Loucy (cell line): ENCODE measurements around the gene CLPTM1.

Source experiments
- H2AFZ ChIP-seq: fragments of 200-600 bp; sonication (generic); 2 replicates; pipeline ENCODE4 v1.6.0; 2016; ENCODE audit warnings: antibody characterized with exemption, mild to moderate bottlenecking, low read length, moderate library complexity
- H3F3A ChIP-seq: fragments of 200-600 bp; 2 replicates; pipeline ENCODE4 v1.6.0; 2016; ENCODE audit warnings: antibody characterized with exemption, low read depth, mild to moderate bottlenecking
- H3K27me3 ChIP-seq: fragments of 200-600 bp; sonication (generic); 2 replicates; pipeline ENCODE4 v1.6.1; 2014; ENCODE audit warnings: low read length, mild to moderate bottlenecking; ENCODE audit not compliant: insufficient read depth, poor library complexity, severe bottlenecking
- H3K36me3 ChIP-seq: fragments of 200-600 bp; sonication (generic); 2 replicates; pipeline ENCODE4 v1.6.1; 2016; ENCODE audit warnings: low read length; ENCODE audit not compliant: insufficient read depth
- H3K4me1 ChIP-seq: fragments of 200-600 bp; sonication (generic); 2 replicates; pipeline ENCODE4 v1.5.1; 2014; ENCODE audit warnings: low read length, mild to moderate bottlenecking; ENCODE audit not compliant: insufficient read depth, poor library complexity, severe bottlenecking
- H3K4me2 ChIP-seq: fragments of 200-600 bp; sonication (generic); 2 replicates; pipeline ENCODE4 v1.6.0; 2014; ENCODE audit warnings: antibody characterized with exemption, low read length, low read depth, mild to moderate bottlenecking; ENCODE audit not compliant: poor library complexity, severe bottlenecking
- H3K4me3 ChIP-seq: fragments of 200-600 bp; sonication (generic); 2 replicates; pipeline ENCODE4 v1.5.1; 2014; ENCODE audit warnings: low read length, mild to moderate bottlenecking, mixed read lengths; ENCODE audit not compliant: poor library complexity, severe bottlenecking
- H3K79me2 ChIP-seq: fragments of 200-600 bp; sonication (generic); 2 replicates; pipeline ENCODE4 v1.6.1; 2014; ENCODE audit warnings: low read length; ENCODE audit not compliant: insufficient read depth
- H3K9ac ChIP-seq: fragments of 200-600 bp; sonication (generic); 2 replicates; pipeline ENCODE4 v1.6.0; 2014; ENCODE audit warnings: mild to moderate bottlenecking, low read depth, low read length, moderate library complexity; ENCODE audit not compliant: poor library complexity, severe bottlenecking
- H3K9me2 ChIP-seq: fragments of 200-600 bp; sonication (generic); replicated peaks from 2 replicates; pipeline ENCODE4 v1.6.1; 2016; ENCODE audit warnings: low read depth, low read length, mixed read lengths
- H3K9me3 ChIP-seq: fragments of 200-600 bp; sonication (generic); 2 replicates; pipeline ENCODE4 v1.6.1; 2014; ENCODE audit warnings: mild to moderate bottlenecking, antibody characterized with exemption, low read length, low read depth; ENCODE audit not compliant: insufficient read depth
- H4K20me1 ChIP-seq: fragments of 200-600 bp; sonication (generic); 2 replicates; pipeline ENCODE4 v1.6.0; 2014; ENCODE audit warnings: antibody characterized with exemption, low read length, mild to moderate bottlenecking; ENCODE audit not compliant: insufficient read depth, poor library complexity, severe bottlenecking
- CTCF ChIP-seq: fragments of 200-600 bp; sonication (generic); conservative IDR thresholded peaks from 2 replicates; pipeline ENCODE4 v1.5.1; 2014; ENCODE audit warnings: mild to moderate bottlenecking, antibody characterized with exemption, low read length
- EZH2phosphoT487 ChIP-seq: fragments of 200-600 bp; IDR thresholded peaks from 2 replicates; pipeline ENCODE4 v1.6.1; 2018; ENCODE audit warnings: antibody characterized with exemption, mild to moderate bottlenecking, moderate library complexity, borderline replicate concordance

CLPTM1 gene

GRCh38 chr19:44990459-44990858 is 35.3 kb downstream of the CLPTM1 start:
- no peak for TF ChIP-seq EZH2phosphoT487
- no peak for TF ChIP-seq CTCF
- H4K20me1 ChIP-seq = no peaks in the 10 kb centered on the region
- H3K27me3 ChIP-seq = no peaks in the 10 kb centered on the region
- no peaks in the 10 kb centered on the region for H3K79me2 ChIP-seq
- H3K4me1 ChIP-seq = no peaks in the 10 kb centered on the region
- peaks cover 59% of the 10 kb centered on the region; the same call in 1 of the 2 replicates for H3K36me3 ChIP-seq
- H3K4me2 ChIP-seq = no peak overlapping the region
- no peak overlapping the region for H2AFZ ChIP-seq
- H3K9ac ChIP-seq = no peak overlapping the region
- no peak overlapping the region for H3K4me3 ChIP-seq
- H3K9me3 ChIP-seq = no peaks in the 10 kb centered on the region
- H3F3A ChIP-seq = no peaks in the 10 kb centered on the region
- H3K9me2 ChIP-seq = no peaks in the 10 kb centered on the region

GRCh38 chr19:44990966-44991365 is 35.8 kb downstream of the CLPTM1 start:
- Histone ChIP-seq H3K4me2 (no peak overlapping the region), H3K36me3 (peaks cover 54% of the 10 kb centered on the region; the same call in 1 of the 2 replicates), H3K4me1 (no peaks in the 10 kb centered on the region), H3K27me3 (no peaks in the 10 kb centered on the region), H3K9me3 (no peaks in the 10 kb centered on the region), H3F3A (no peaks in the 10 kb centered on the region), H2AFZ (no peak overlapping the region), H3K79me2 (no peaks in the 10 kb centered on the region), H3K4me3 (no peak overlapping the region), H3K9me2 (no peaks in the 10 kb centered on the region), H3K9ac (no peak overlapping the region), H4K20me1 (no peaks in the 10 kb centered on the region)
- TF ChIP-seq CTCF (no peak), EZH2phosphoT487 (no peak)

GRCh38 chr19:44992336-44993163 is 37.4 kb downstream of the CLPTM1 start:
- peaks cover 40% of the 10 kb centered on the region; the same call in 1 of the 2 replicates for H3K36me3 ChIP-seq
- H3K9me3 ChIP-seq = no peaks in the 10 kb centered on the region
- H3K4me3 ChIP-seq = no peak overlapping the region
- H3K79me2 ChIP-seq = no peaks in the 10 kb centered on the region
- no peaks in the 10 kb centered on the region for H4K20me1 ChIP-seq
- H2AFZ ChIP-seq = no peak overlapping the region
- H3K27me3 ChIP-seq = no peaks in the 10 kb centered on the region
- H3K9ac ChIP-seq = no peak overlapping the region
- no peak for TF ChIP-seq CTCF
- no peak for TF ChIP-seq EZH2phosphoT487
- H3F3A ChIP-seq = no peaks in the 10 kb centered on the region
- H3K4me2 ChIP-seq = no peak overlapping the region
- H3K9me2 ChIP-seq = no peaks in the 10 kb centered on the region
- no peaks in the 10 kb centered on the region for H3K4me1 ChIP-seq
